Activated CD4-positive, CD25-positive, alpha-beta regulatory T cell treated with anti-CD3 and anti-CD28 coated beads, Interleukin-2, amount 50 U/mL, for 16 hours (primary cell): ENCODE measurements around the gene SCRN1.
"Not testable (repeated sequence)": the region's sequence is repeated elsewhere in the genome, so short reads cannot be mapped to it uniquely, and the experiment has no call there.

Experiments
- DNase-seq: peaks from one replicate; pipeline ENCODE4 v3.0.0-alpha.2; 2020; ENCODE audit warnings: low read depth, low spot score

Gene SCRN1

GRCh38 chr7:29890786-29891185 is 98.8 kb downstream of the SCRN1 start:
- DNase-seq: not testable (repeated sequence)

DNA sequence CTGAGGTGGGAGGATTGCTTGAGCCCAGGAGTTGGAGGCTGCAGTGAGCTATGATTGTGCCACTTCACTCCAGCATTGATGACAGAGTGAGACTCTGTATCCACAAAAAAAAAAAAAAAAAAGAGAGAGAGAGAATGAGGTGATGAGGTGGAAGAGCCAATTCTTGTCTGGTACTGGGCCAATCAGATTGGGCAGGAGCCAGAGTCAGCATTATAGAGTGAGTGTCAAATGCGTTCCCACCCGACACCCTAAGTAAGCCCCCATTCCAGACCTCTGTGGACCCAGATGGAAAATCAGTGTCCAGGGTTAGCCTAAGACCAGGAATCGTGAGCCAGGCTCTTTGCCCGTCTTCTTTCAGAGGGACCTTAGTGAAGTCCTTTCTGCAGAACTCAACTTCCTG is 99.3 kb downstream of the SCRN1 start:
- no peak for DNase-seq

GRCh38 chr7:29889288-29889687 is 100.3 kb downstream of the SCRN1 start:
- DNase-seq: no peak

- no peak for DNase-seq
Observed at GRCh38 chr7:29888006-29888405, 101.6 kb downstream of the SCRN1 start.

DNA sequence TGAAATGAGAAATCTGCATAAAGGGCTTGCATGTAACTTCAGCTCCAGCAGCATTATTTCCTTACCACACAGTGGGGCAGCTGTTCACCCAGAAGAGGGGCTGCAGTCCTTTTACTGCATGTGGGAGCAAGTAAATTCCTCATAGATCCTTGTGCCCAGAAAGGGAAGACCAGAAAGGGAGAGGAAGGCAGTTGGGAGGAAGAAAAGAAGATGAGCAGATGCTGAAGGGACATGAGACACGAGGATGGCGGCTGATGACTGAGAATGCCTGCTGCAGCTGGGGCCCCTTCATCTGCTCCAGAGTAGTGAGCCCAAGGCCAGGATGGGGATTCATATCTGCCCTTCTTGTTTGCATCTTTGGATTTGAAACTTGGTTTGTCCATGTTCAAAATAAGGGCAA is 102.8 kb downstream of the SCRN1 start:
- no peak for DNase-seq

- no peak for DNase-seq
Observed at GRCh38 chr7:29885626-29886025, 104.0 kb downstream of the SCRN1 start.

DNA sequence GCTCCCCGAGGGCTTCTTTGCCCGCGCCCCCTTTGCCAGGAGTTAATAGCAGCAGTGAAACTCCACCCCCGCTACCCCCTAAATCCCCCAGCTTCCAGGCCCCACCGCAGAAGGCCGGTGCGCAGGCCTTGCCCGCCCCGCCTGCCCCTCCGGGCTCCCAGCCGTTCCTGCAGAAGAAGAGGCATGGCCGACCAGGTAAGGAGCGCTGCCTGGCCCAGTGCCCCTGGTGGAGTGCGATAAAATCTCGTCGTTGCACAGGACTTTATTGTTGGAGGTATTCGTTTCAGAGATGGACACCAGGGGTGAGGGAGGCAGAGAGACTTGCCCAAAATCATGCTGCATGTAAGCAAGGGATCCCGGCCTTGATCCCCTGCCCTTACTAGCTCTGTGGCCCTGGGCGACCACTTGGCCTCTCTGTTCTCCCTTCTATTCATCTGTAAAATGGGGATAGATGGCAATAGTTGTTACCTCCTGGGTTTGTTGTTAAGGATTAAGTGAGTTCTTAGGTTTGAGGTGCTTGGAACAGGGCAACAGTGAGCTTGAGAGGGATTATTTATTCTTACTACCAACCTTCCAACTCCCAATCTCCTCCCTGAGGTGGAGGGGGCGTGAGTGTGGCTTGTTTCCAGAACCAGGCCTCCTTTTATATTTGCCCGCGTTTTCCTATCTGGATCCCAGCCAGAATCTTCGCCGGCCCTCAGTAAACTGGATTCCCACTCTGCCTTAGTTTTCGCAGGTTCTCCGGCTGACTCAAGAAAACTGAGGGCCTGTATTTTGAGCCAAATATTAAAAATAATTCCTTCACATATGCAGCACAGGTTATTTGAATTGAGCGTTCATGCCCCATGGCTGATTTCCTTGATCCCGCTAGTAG is 105.0 kb downstream of the SCRN1 start:
- DNase-seq: no peak

- DNase-seq: no peak
Observed at GRCh38 chr7:29883462-29884398, 105.9 kb downstream of the SCRN1 start.

- no peak for DNase-seq
Observed at GRCh38 chr7:29882481-29882880, 107.1 kb downstream of the SCRN1 start.

DNA sequence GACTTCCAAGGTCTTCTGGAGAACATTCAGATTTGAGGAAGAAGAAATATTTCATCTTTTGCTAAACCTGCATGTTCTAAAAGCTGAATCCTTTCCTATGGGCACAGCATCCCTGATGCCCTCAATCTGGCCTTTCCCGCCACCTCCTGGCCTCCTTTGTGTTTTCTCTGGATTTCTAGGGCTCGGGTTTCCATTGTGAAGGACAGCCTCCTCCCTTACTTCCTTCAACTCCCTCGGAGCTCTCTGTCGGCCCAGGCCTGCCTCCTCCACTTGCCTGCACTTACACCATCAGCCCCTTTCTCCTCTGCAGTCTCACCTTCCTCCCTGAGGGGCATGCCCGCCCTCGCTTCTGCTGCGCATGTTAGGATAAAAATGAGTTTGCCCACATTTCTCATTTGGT is 107.9 kb downstream of the SCRN1 start:
- DNase-seq: no peak

GRCh38 chr7:29879609-29880008 is 110.0 kb downstream of the SCRN1 start:
- no peak for DNase-seq

DNA sequence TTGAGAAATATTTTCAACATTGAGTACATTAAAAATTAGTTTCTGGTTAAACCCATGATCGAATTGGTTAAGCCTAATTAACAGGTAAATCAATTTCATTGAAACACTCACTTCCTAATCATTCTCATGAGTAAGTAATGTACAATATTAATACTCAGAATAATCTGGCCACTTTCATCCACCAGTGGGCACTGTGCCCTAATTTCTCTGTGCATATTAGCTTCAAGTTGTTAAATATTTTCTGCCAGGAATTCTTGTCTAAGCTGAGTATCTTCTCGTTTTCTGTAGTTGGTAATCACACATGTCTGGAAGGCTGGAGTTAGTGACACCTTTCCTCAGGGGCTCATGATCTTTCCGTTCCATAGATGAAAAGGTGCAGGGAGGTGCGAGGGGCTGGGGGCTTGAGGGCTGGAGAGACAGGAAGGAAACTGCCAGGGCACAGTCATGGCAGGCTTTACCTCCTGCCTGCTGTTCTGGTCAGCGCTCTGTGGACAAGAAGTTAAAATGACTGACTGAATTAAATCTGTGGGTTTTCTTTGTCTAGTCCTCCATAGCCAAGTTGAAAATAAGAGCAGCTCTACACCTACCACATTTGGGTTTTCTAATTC is 111.4 kb downstream of the SCRN1 start:
- no peak for DNase-seq

DNA sequence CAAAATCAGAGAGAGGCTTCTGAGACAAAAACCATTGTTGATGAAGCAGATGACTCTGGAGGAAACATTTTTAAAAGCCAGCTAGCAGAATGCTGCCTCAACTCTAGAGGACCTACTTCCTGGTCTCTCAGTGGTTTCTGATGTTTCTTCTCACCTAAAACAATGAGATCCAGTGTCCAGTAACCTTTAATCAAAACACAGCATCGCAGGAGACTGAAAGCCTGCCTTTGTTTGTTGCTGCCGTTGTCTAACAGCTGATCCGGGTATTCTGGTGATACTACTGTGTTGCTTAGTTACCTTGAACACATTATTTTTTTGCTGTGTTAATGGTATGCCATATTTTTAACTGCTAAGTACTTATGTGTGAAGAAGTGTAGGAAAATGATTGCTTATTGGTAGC is 112.4 kb downstream of the SCRN1 start:
- DNase-seq: no peak

DNA sequence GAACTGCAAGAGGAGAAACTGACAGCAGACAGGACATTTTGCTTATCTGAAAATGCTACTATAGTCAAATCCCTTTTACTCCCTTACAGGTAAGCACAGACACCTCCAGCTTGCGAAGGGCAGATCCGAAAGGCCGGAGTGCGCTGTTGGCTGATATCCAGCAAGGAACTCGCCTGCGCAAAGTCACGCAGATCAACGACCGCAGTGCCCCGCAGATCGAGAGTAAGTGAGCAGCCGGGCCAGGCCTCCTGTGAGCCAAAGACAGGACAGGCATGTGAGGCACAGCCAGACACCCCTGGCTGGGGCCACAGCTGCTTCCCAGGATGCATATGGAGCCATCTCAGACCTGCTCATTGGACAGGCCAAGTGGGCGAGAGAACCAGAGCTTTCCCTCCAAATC is 113.9 kb downstream of the SCRN1 start:
- no peak for DNase-seq

- DNase-seq: no peak
Observed at GRCh38 chr7:29873644-29874294, 115.8 kb downstream of the SCRN1 start.

DNA sequence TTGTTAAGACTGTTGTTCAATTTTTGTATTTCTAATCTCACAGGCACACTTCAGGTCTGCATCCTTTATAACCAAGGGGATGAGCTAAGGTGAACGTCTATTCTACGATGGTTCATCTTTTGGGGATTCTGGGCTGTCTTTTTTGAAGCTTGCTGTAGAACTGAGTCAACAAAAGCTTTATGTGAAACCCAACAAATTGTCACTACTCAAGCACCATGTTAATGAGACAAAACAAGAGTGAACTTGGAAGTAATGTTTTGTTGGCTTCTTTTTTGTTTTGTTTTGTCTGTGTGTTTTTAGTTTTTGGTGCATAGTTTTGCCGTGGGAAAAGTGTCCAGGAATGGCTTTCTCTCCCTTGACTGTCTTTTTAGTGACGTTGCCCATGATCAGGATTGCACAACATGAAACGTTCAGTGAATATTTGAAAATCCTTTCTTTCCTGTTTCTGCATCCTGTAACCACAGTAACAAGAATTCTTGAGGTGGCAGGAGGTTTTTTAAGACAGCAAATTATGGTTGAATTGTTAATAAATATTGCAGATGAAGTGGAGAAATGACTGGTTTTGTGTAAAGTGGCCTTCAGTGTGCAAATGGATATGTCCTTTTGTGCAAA is 117.7 kb downstream of the SCRN1 start:
- no peak for DNase-seq
